ENCODE measurements around the gene GSN.

The GSN gene

GRCh38 chr9:121274851-121275250 lies 6.9 kb downstream of the GSN start:
- no peak for DNase-seq

DNA sequence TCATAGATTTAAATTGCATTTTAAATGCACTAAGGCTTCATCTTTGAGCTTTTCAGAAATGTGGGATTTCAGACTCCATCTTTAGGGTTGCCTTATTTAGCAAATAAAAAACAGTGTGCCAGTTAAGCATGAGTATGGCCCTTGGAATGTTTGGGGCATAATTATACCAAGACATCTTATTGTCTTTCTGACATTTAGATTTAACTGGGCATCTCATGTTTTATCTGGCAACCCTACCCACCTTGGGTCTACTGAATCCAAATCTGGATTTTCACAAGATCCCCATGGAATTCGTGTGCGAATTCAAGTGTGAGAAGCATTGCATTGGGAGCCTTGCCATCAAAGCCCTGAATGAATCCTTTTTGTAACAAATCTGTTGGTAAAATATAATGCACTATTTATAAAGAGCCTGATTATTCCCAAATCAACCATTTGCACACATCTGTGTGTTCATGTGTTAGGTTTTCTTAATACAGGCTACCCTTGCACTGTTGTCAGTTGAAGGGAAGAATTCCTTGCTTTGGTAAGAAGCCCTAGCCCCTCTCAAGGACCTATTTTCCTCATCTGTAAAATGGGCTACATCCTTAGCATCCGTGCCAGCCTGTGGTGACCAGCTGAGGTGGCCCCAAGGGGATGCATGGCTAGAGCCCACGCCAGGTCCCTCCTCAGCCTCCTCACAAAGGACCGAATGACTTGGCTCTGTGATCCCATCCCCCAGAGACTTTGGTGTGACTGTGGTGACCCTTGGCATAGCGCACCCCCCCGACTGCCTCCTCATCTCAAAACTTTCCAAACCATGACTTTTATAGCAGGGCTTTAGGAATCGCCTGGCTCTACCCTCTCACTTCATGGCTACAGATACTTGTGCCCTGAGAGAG lies 8.1 kb downstream of the GSN start:
- DNase-seq: no peak

GRCh38 chr9:121277026-121277425 lies 9.1 kb downstream of the GSN start:
- no peak for DNase-seq

DNA sequence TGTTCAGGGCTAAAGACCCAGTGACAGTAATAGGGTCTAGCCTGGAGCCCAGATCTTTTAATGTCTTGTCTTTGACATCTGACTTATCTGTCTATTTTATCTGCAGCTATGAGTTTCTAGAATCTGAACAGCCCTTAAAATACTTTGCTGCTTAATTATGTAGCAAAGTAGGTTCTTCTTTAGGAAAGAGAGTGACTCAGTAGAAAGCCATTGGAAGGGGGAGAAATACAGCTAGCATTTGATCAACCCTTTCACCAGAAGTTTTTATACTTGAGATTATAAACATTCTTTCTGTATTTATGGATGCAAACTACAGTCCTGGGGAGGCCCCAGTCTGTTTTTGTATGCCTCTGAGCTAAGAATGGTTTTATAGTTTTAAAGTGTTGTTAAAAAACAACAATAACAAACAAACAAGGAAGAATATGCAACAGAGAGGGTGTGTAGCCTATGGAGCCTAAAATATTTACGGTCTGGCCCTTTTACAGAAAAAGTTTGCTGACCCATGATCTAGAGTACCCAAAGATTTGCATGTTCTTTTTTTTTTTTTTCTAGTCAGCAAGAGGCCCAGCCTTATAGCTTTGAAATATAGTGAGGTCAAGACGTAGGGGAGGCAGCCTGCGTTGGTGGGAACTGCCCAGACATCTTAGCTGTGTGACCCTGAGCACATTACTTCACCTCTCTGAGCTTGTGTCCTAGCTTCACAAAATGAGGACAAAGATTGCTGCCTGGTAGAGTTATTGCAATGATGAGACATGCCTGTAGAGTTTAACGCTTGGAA lies 9.7 kb downstream of the GSN start:
- no peak for DNase-seq

- DNase-seq: no peak
Measured at GRCh38 chr9:121278477-121279261, 10.7 kb downstream of the GSN start.

- no peak for DNase-seq
Measured at GRCh38 chr9:121279776-121280388, 11.9 kb downstream of the GSN start.

GRCh38 chr9:121280715-121281613 lies 13.0 kb downstream of the GSN start:
- DNase-seq: no peak

- no peak for DNase-seq
Measured at GRCh38 chr9:121281614-121282276, 13.8 kb downstream of the GSN start.

GRCh38 chr9:121282277-121283079 lies 14.5 kb downstream of the GSN start:
- no peak for DNase-seq

DNA sequence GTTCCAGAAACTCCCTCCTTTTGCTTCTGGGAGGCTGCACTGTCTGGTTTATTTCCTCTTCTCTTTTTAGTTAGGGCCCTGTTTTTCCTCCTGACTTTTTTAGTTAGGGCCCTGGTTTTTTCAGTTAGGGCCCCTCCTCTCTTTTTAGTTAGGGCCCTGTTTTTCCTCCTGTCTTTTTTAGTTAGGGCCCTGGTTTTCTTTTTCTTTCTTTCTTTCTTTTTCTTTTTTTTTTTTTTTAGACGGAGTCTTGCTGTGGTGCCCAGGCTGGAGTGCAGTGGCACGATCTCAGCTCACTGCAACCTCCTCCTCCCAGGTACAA lies 15.1 kb downstream of the GSN start:
- no peak for DNase-seq

GRCh38 chr9:121283856-121284732 lies 16.1 kb downstream of the GSN start:
- DNase-seq: no peak

- no peak for DNase-seq
Measured at GRCh38 chr9:121284733-121285451, 16.9 kb downstream of the GSN start.

GRCh38 chr9:121285835-121286687 lies 18.1 kb downstream of the GSN start:
- DNase-seq: no peak

DNA sequence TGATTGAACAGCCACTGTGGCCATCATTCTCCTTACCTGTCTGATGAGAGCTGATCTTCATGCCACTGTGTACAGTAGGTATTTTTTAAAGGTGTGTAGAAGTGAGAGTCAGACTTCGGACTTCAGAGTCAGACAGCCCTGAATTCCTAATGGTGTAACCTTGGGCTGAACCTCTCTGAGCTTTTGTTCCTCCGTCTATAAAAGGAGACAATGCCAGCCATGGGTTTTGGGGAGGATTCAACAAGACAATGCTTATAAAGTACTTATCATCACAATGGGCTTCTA lies 18.7 kb downstream of the GSN start:
- DNase-seq: no peak

DNA sequence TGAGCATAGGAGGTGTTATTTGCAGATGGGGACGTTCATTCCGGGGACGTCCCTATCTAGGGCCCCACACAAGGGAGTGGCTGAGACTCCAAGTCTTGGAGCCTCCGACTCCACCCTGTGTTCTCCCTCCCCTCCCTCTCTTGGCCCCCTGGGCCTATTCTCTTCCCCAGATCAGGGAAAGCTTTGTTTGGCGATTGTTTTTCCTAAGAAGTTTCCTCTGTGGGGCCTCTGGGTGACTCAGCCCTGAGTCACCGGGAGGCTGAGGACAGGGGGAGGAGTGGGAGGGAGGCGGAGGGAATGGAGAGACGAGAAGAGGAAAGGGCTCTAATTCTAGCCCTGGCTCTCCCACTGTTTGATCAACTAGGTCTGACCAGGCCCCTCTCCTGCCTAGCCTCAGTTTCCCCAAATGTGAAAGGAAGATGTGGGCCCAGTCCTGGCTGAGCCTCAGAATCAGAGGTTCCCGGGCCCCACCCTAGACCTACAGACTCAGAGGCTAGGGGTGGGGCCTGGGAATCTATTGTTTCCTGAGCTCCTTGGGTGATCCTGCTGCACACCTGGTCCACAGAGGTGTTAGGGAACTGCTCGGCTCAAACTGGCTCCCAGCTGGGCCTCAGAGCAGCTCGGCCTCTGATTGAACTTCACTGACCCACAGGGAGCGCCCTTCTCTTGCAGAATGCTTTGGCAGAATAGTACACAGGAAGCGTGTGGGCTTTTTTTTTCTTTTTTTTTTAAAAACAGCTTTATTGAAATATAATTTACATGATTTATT lies 19.2 kb downstream of the GSN start:
- DNase-seq: no peak

DNA sequence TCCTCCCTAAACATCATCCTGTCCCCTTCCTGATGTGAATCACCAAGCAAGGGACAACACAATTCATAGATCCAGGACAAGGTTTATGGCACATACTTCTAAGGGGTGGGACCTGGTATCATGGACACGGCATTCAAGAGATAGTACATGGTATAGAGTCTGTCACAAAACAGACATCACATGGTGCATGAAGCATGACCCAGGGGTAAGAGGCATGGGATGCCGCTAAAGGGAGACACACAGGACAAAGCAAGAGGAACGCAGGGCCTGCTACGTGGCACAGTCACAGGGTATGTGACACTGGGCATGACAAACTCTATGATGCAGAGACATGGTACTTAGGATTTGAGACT lies 20.7 kb downstream of the GSN start:
- no peak for DNase-seq

DNA sequence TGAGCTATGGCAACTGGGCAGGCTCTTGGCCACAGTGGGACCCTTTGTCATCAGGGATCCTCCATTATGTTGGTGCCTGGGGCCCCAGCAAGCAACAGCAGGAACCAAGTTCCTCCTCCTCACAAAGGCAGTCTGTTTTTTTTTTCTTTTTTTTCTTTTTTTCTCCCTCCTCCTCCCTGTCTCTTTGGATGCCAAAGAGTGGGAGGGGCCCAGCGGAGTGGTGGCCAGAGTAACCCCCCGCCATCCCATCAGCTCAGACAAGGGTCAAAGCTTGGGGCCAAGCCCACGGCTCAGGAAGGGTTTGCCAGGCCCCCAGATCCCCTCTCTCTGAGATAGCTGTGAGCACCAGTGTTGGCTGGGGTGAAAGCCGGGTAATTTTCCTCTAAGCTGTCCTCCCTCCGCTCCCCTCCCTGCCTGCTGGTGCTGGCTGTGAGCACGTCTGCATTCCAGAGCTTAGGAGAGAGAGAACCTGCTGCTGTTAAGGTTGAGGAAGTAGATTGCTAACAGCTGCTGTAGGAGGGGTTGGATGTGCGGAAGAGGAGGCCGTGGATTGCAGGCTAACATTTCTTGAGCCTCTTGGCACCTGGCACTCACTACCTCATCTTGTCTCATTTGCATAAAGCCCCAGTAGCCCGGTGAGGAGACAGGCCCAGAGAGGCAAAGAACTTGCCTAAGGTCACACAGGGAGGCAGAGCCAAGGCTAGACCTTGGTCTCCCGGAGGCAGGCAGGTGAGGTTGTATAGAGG lies 21.2 kb downstream of the GSN start:
- no peak for DNase-seq
